OCI-LY1 (cell line): Measurements from ENCODE around the gene NDST3.

Experiments used
- H2AFZ ChIP-seq: fragments of 200-600 bp; sonication (generic), shearing (Covaris generic); 2 replicates; pipeline ENCODE4 v1.6.0; 2014; ENCODE audit warnings: antibody characterized with exemption, mild to moderate bottlenecking, low read length
- H3F3A ChIP-seq: fragments of 200-600 bp; sonication (generic), shearing (Covaris generic); 2 replicates; pipeline ENCODE4 v1.6.0; 2014; ENCODE audit warnings: mild to moderate bottlenecking, antibody characterized with exemption, low read length, moderate library complexity; ENCODE audit not compliant: insufficient read depth
- H3K27ac ChIP-seq: fragments of 200-600 bp; sonication (generic); 2 replicates; pipeline ENCODE4 v1.5.1; 2014; ENCODE audit warnings: low read length, mixed run types, mild to moderate bottlenecking, low read depth; ENCODE audit not compliant: poor library complexity, severe bottlenecking
- H3K27me3 ChIP-seq: fragments of 200-600 bp; sonication (generic); 2 replicates; pipeline ENCODE4 v1.6.0; 2014; ENCODE audit warnings: antibody characterized with exemption, mild to moderate bottlenecking, low read length, moderate library complexity; ENCODE audit not compliant: insufficient read depth
- H3K36me3 ChIP-seq: fragments of 200-600 bp; sonication (generic); 2 replicates; pipeline ENCODE4 v1.6.1; 2014; ENCODE audit warnings: mild to moderate bottlenecking, antibody characterized with exemption, low read length, moderate library complexity, mixed read lengths; ENCODE audit not compliant: insufficient read depth
- H3K4me1 ChIP-seq: fragments of 200-600 bp; sonication (generic); 2 replicates; pipeline ENCODE4 v1.5.1; 2014; ENCODE audit warnings: mild to moderate bottlenecking, low read length, moderate library complexity; ENCODE audit not compliant: insufficient read depth, severe bottlenecking
- H3K4me2 ChIP-seq: fragments of 200-600 bp; sonication (generic), shearing (Covaris generic); 2 replicates; pipeline ENCODE4 v1.6.1; 2014; ENCODE audit warnings: low read length
- H3K4me3 ChIP-seq: fragments of 200-600 bp; sonication (generic); 2 replicates; pipeline ENCODE4 v1.5.1; 2014; ENCODE audit warnings: low read length, low read depth, mild to moderate bottlenecking, mixed read lengths; ENCODE audit not compliant: poor library complexity, severe bottlenecking
- H3K79me2 ChIP-seq: fragments of 200-600 bp; shearing (Covaris generic); 2 replicates; pipeline ENCODE4 v1.6.1; 2016; ENCODE audit warnings: mixed run types, low read length, mixed read lengths; ENCODE audit not compliant: insufficient read depth
- H3K9ac ChIP-seq: fragments of 200-600 bp; sonication (generic), shearing (Covaris generic); 2 replicates; pipeline ENCODE4 v1.6.1; 2014; ENCODE audit warnings: mild to moderate bottlenecking, low read length, mixed read lengths
- H3K9me2 ChIP-seq: fragments of 200-600 bp; sonication (generic), shearing (Covaris generic); 2 replicates; pipeline ENCODE4 v1.6.1; 2014; ENCODE audit warnings: low read depth, mild to moderate bottlenecking, low read length, mixed read lengths
- H3K9me3 ChIP-seq: fragments of 200-600 bp; shearing (Covaris generic); 2 replicates; pipeline ENCODE4 v1.6.1; 2014; ENCODE audit warnings: low read length, mixed read lengths
- H4K20me1 ChIP-seq: fragments of 200-600 bp; sonication (generic), shearing (Covaris generic); 2 replicates; pipeline ENCODE4 v1.6.0; 2016; ENCODE audit warnings: mild to moderate bottlenecking, low read length; ENCODE audit not compliant: insufficient read depth
- CTCF ChIP-seq: fragments of 200-600 bp; sonication (generic), shearing (Covaris generic); IDR thresholded peaks from 2 replicates; pipeline ENCODE4 v1.5.1; 2017; ENCODE audit warnings: mild to moderate bottlenecking, antibody characterized with exemption, low read length, moderate library complexity, mixed read lengths
- EZH2 ChIP-seq: fragments of 200-600 bp; sonication (generic), shearing (Covaris generic); IDR thresholded peaks from 2 replicates; pipeline ENCODE4 v1.8.0; 2017; ENCODE audit warnings: borderline replicate concordance, mixed run types, mild to moderate bottlenecking, antibody characterized with exemption, low read length, moderate library complexity, mixed read lengths

The NDST3 gene

DNA sequence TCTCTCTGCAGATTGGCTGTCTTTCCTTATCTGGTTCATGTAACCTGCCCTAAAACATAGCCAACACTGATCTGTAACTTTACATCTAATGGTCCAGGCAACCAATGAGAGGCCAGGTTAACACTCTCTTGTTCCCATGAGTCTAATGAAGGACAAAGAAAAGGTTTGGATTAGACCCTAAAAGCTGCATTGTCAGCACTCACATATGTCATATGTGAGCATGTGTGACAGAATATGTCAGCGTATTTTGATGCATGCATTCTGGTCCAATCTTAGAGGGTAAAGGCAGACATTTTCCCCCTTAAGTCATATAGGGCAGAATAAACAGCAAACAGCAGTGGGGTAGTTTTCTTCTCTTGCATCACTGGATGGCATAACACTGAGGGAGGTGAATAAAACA is 3.7 kb downstream of the NDST3 start:
- H3K27ac ChIP-seq: no peak overlapping the region
- no peaks in the 10 kb centered on the region for H3K36me3 ChIP-seq
- no peaks in the 10 kb centered on the region for H4K20me1 ChIP-seq
- no peak for TF ChIP-seq EZH2
- no peak for TF ChIP-seq CTCF
- H3K4me2 ChIP-seq: no peak overlapping the region
- H3K79me2 ChIP-seq: no peaks in the 10 kb centered on the region
- no peaks in the 10 kb centered on the region for H3F3A ChIP-seq
- H3K4me1 ChIP-seq: no peaks in the 10 kb centered on the region
- H3K9me2 ChIP-seq: no peaks in the 10 kb centered on the region
- H2AFZ ChIP-seq: no peak overlapping the region
- H3K27me3 ChIP-seq: no peaks in the 10 kb centered on the region
- no peak overlapping the region for H3K4me3 ChIP-seq
- no peaks in the 10 kb centered on the region for H3K9me3 ChIP-seq
- H3K9ac ChIP-seq: no peak overlapping the region

- no peak overlapping the region for H3K4me2 ChIP-seq
- TF ChIP-seq CTCF (no peak), EZH2 (no peak)
- no peak overlapping the region for H3K27ac ChIP-seq
- H3K9me3 ChIP-seq: no peaks in the 10 kb centered on the region
- no peak overlapping the region for H3K4me3 ChIP-seq
- H3K9me2 ChIP-seq: no peaks in the 10 kb centered on the region
- no peak overlapping the region for H2AFZ ChIP-seq
- H4K20me1 ChIP-seq: no peaks in the 10 kb centered on the region
- no peak overlapping the region for H3K9ac ChIP-seq
- H3K4me1 ChIP-seq: no peaks in the 10 kb centered on the region
- H3K36me3 ChIP-seq: no peaks in the 10 kb centered on the region
- no peaks in the 10 kb centered on the region for H3K79me2 ChIP-seq
- H3F3A ChIP-seq: no peaks in the 10 kb centered on the region
- no peaks in the 10 kb centered on the region for H3K27me3 ChIP-seq
Observed at GRCh38 chr4:118046323-118046722, 12.0 kb downstream of the NDST3 start.

GRCh38 chr4:118047043-118047442 is 12.8 kb downstream of the NDST3 start:
- Histone ChIP-seq H3K27ac (no peak overlapping the region), H3K79me2 (no peaks in the 10 kb centered on the region), H2AFZ (no peak overlapping the region), H3K9me2 (no peaks in the 10 kb centered on the region), H3K27me3 (no peaks in the 10 kb centered on the region), H3K4me1 (no peaks in the 10 kb centered on the region), H3F3A (no peaks in the 10 kb centered on the region), H3K9me3 (no peaks in the 10 kb centered on the region), H3K9ac (no peak overlapping the region), H3K36me3 (no peaks in the 10 kb centered on the region), H3K4me2 (no peak overlapping the region), H4K20me1 (no peaks in the 10 kb centered on the region), H3K4me3 (no peak overlapping the region)
- TF ChIP-seq EZH2: no peak
- TF ChIP-seq CTCF: no peak
